Measurements from ENCODE around the gene PAM. TPM values are rescaled to one million over a fixed set of nuclear protein-coding genes. Genes with fewer than 3 reads are reported as not detected.

Gene PAM
- total RNA-seq, 2 experiments from 2014 or later, result not detected

DNA sequence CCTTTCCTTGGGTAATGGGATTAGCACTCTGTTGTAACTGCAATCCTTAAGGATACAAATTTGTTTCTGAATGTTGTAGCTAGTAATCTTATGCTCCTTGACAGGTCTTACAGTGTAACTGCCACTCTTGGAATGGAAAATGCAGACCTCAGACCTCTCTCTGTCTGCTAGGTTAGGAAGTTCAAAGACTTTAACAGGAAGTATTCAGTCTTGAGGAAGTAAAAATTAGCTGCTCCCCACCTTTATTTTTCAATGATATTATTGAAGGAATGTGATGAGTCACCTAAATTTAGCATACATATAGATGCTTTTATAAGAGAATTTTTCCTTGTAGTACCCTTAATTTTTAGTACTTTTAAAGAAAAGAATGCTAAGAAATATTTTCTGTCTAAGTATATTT lies 71.5 kb downstream of the PAM start:
- no TSS peak for BruUV-seq (replicated peaks)
- POLR2A ChIA-PET, result no interaction called here
- H3K9me3 ChIP-seq (ENCODE audit: low read length), result no peaks in the 10 kb centered on the region
- H3K79me2 ChIP-seq (ENCODE audit: insufficient read depth, low read depth, low read length), result no peaks in the 10 kb centered on the region
- no peaks in the 10 kb centered on the region for H4K20me1 ChIP-seq (ENCODE audit: insufficient read depth, low read length)
- no peaks in the 10 kb centered on the region for H3K36me3 ChIP-seq (ENCODE audit: insufficient read depth, low read length)
- CTCF ChIA-PET (ENCODE audit: unreplicated experiment), result interaction anchor here (1.0 kb wide), 1 partner anchor 13 kb away, joined by 3 read pairs; no protein-coding TSS in a partner anchor
- H2AFZ ChIP-seq (ENCODE audit: low read length), result no peak overlapping the region
- no peak for TF ChIP-seq EZH2phosphoT487 (IDR thresholded peaks at IDR 0.05; ENCODE audit: borderline replicate concordance, low read depth, low read length)
- TF ChIP-seq, protein P1, sequence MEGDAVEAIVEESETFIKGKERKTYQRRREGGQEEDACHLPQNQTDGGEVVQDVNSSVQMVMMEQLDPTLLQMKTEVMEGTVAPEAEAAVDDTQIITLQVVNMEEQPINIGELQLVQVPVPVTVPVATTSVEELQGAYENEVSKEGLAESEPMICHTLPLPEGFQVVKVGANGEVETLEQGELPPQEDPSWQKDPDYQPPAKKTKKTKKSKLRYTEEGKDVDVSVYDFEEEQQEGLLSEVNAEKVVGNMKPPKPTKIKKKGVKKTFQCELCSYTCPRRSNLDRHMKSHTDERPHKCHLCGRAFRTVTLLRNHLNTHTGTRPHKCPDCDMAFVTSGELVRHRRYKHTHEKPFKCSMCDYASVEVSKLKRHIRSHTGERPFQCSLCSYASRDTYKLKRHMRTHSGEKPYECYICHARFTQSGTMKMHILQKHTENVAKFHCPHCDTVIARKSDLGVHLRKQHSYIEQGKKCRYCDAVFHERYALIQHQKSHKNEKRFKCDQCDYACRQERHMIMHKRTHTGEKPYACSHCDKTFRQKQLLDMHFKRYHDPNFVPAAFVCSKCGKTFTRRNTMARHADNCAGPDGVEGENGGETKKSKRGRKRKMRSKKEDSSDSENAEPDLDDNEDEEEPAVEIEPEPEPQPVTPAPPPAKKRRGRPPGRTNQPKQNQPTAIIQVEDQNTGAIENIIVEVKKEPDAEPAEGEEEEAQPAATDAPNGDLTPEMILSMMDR (conservative IDR thresholded peaks at IDR 0.05; ENCODE audit: low read length), result no peak
- no peak for DNase-seq (ENCODE audit: low spot score)
- intact Hi-C loops (cut with micrococcal nuclease; ENCODE audit: unreplicated experiment), result no loop called here
- H3K27ac ChIP-seq (ENCODE audit: low read depth, low read length, poor library complexity, severe bottlenecking), result no peak overlapping the region
- H3K9me2 ChIP-seq (ENCODE audit: insufficient read depth, low read length), result no peaks in the 10 kb centered on the region
- no peaks in the 10 kb centered on the region for H3K4me1 ChIP-seq (ENCODE audit: insufficient read depth, low read length, poor library complexity, severe bottlenecking)
- H3K4me2 ChIP-seq (ENCODE audit: low read length), result no peak overlapping the region
- no peak overlapping the region for H3K4me3 ChIP-seq (ENCODE audit: low read depth, low read length, poor library complexity, severe bottlenecking)

DNA sequence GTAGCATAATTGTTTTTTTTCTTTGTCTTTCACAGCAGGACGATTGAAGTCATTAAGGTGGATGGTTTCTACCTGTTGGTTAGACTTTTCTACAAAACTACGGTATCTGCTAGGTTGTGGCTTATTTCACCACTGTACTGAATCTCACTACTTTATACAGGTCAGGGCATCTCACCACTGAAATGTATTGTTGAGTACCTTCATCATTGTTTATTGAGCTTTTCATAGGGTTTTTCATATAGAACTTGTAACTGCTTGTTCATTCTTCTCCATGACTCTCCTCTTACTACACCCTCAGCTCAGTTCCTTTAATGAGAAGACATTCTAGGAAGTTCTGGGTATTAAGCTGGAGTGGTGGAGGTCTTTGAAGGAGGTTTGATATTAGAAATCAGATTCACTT lies 75.1 kb downstream of the PAM start:
- no TSS peak for BruUV-seq (replicated peaks)
- Histone ChIP-seq H3K9me2 (ENCODE audit: insufficient read depth, low read length) (no peaks in the 10 kb centered on the region), H3K79me2 (ENCODE audit: insufficient read depth, low read depth, low read length) (no peaks in the 10 kb centered on the region), H3K27ac (ENCODE audit: low read depth, low read length, poor library complexity, severe bottlenecking) (no peak overlapping the region), H3K36me3 (ENCODE audit: insufficient read depth, low read length) (no peaks in the 10 kb centered on the region), H2AFZ (ENCODE audit: low read length) (no peak overlapping the region), H4K20me1 (ENCODE audit: insufficient read depth, low read length) (no peaks in the 10 kb centered on the region), H3K4me1 (ENCODE audit: insufficient read depth, low read length, poor library complexity, severe bottlenecking) (no peaks in the 10 kb centered on the region), H3K4me3 (ENCODE audit: low read depth, low read length, poor library complexity, severe bottlenecking) (no peak overlapping the region), H3K4me2 (ENCODE audit: low read length) (no peak overlapping the region), H3K9me3 (ENCODE audit: low read length) (no peaks in the 10 kb centered on the region)
- CTCF ChIA-PET (ENCODE audit: unreplicated experiment), result no interaction called here
- POLR2A ChIA-PET, result no interaction called here
- intact Hi-C loops (cut with micrococcal nuclease; ENCODE audit: unreplicated experiment), result no loop called here
- no peak for DNase-seq (ENCODE audit: low spot score)
- TF ChIP-seq, protein P1 (conservative IDR thresholded peaks at IDR 0.05; ENCODE audit: low read length), result no peak
- no peak for TF ChIP-seq EZH2phosphoT487 (IDR thresholded peaks at IDR 0.05; ENCODE audit: borderline replicate concordance, low read depth, low read length)

DNA sequence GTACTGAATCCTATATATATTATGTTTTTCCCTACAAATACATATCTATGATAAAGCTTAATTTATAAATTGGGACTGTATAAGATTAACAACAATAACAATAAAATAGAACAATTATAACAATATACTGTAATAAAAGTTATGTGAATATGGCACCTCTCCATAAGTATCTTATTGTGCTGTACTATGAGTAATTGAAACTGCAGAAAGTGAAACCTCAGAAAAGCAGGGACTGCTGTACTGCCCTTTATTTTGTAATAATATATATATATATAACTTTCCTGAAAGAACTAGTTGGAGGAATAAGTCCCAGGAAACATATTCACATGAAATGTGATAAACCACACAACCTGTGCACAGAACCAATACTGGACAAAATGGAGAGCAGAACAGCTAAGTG lies 77.3 kb downstream of the PAM start:
- H3K27ac ChIP-seq (ENCODE audit: low read depth, low read length, poor library complexity, severe bottlenecking), result no peak overlapping the region
- ChIA-PET POLR2A (interaction anchor here (0.5 to 0.8 kb wide), 3 partner anchors 9 to 97 kb away, joined by 3 to 5 read pairs (median 3); no protein-coding TSS in a partner anchor), CTCF (ENCODE audit: unreplicated experiment) (no interaction called here)
- DNase-seq (ENCODE audit: low spot score), result no peak
- H3K9me2 ChIP-seq (ENCODE audit: insufficient read depth, low read length), result no peaks in the 10 kb centered on the region
- H3K36me3 ChIP-seq (ENCODE audit: insufficient read depth, low read length), result no peaks in the 10 kb centered on the region
- BruUV-seq (replicated peaks), result no TSS peak
- intact Hi-C loops (cut with micrococcal nuclease; ENCODE audit: unreplicated experiment), result no loop called here
- no peaks in the 10 kb centered on the region for H3K79me2 ChIP-seq (ENCODE audit: insufficient read depth, low read depth, low read length)
- H3K4me3 ChIP-seq (ENCODE audit: low read depth, low read length, poor library complexity, severe bottlenecking), result no peak overlapping the region
- no peak overlapping the region for H2AFZ ChIP-seq (ENCODE audit: low read length)
- H4K20me1 ChIP-seq (ENCODE audit: insufficient read depth, low read length), result no peaks in the 10 kb centered on the region
- no peaks in the 10 kb centered on the region for H3K4me1 ChIP-seq (ENCODE audit: insufficient read depth, low read length, poor library complexity, severe bottlenecking)
- no peaks in the 10 kb centered on the region for H3K9me3 ChIP-seq (ENCODE audit: low read length)
- H3K4me2 ChIP-seq (ENCODE audit: low read length), result no peak overlapping the region
- TF ChIP-seq, protein P1 (conservative IDR thresholded peaks at IDR 0.05; ENCODE audit: low read length), result no peak
- no peak for TF ChIP-seq EZH2phosphoT487 (IDR thresholded peaks at IDR 0.05; ENCODE audit: borderline replicate concordance, low read depth, low read length)

All from OCI-LY7 (cell line).